CD4-positive, alpha-beta T cell (primary cell): ENCODE measurements around the gene KIF18A. TPM values are rescaled to one million over a fixed set of nuclear protein-coding genes. Genes with fewer than 3 reads are reported as not detected.

Experiments
- ATAC-seq: fragments of 200-7000 bp; cut with Tn5 transposase; one replicate; pipeline ENCODE4 v1.10.0; 2022; ENCODE audit warnings: mild to moderate bottlenecking; ENCODE audit not compliant: poor library complexity
- CTCF ChIA-PET: fragments of 350-600 bp; sonication (Branson Sonifier 250); formaldehyde crosslinking; loops from one replicate; lab custom pipeline; 2021; ENCODE audit warnings: antibody characterized with exemption, inconsistent platforms; lab: Charles Lee
- POLR2A ChIA-PET: fragments of 350-600 bp; sonication (Branson Sonifier 250); formaldehyde crosslinking; loops from one replicate; lab custom pipeline; 2021; ENCODE audit warnings: antibody characterized with exemption, inconsistent platforms; lab: Charles Lee
- DNase-seq, 14 experiments: peaks; one replicate each; pipeline ENCODE4 v3.0.0-alpha.2; 2013 to 2020; ENCODE audit warnings: mixed read lengths in 2 of 14
- H3K27ac ChIP-seq, 2 donors: one replicate each; pipeline versions ENCODE4 v1.5.1 to v1.7.0; 2013; ENCODE audit warnings: low read length in 2 of 2, low read depth in 1 of 2, mild to moderate bottlenecking in 1 of 2
- H3K27me3 ChIP-seq, 2 experiments: 1 replicate in 1 of 2; 2 replicates in 1 of 2; pipeline versions ENCODE4 v1.6.1 to v1.7.0; 2013; ENCODE audit warnings: low read length in 2 of 2, control low read depth in 1 of 2, mild to moderate bottlenecking in 1 of 2, moderate library complexity in 1 of 2; ENCODE audit not compliant: insufficient read depth in 2 of 2, control insufficient read depth in 1 of 2
- H3K36me3 ChIP-seq: one replicate; pipeline ENCODE4 v1.6.1; 2013; ENCODE audit warnings: low read length, control low read depth; ENCODE audit not compliant: insufficient read depth
- H3K4me1 ChIP-seq: one replicate; pipeline ENCODE4 v1.6.1; 2013; ENCODE audit warnings: low read length, control low read depth; ENCODE audit not compliant: insufficient read depth
- H3K4me3 ChIP-seq: one replicate; pipeline ENCODE4 v1.5.1; 2013; ENCODE audit warnings: mild to moderate bottlenecking, low read length, moderate library complexity
- H3K9me3 ChIP-seq, 2 experiments: 1 replicate in 1 of 2; 2 replicates in 1 of 2; pipeline versions ENCODE4 v1.6.1 to v1.7.0; 2013; ENCODE audit warnings: low read length in 2 of 2, mild to moderate bottlenecking in 2 of 2, control low read depth in 1 of 2, moderate library complexity in 1 of 2; ENCODE audit not compliant: control insufficient read depth in 1 of 2, insufficient read depth in 1 of 2
- H3K27ac Mint-ChIP-seq: one replicate; pipeline ENCODE4 v1.8.0; 2020; ENCODE audit warnings: mixed read lengths
- H3K27me3 Mint-ChIP-seq: one replicate; pipeline ENCODE4 v1.8.0; 2021; ENCODE audit warnings: mixed read lengths
- H3K36me3 Mint-ChIP-seq: one replicate; pipeline ENCODE4 v1.8.0; 2021; ENCODE audit warnings: low read depth, mixed read lengths
- H3K4me1 Mint-ChIP-seq: one replicate; pipeline ENCODE4 v1.8.0; 2021; ENCODE audit warnings: low read depth, mixed read lengths
- H3K4me3 Mint-ChIP-seq: one replicate; pipeline ENCODE4 v1.8.0; 2020; ENCODE audit warnings: mild to moderate bottlenecking, mixed read lengths
- H3K9me3 Mint-ChIP-seq: one replicate; pipeline ENCODE4 v1.8.0; 2020; ENCODE audit warnings: mixed read lengths
- intact Hi-C, 2 experiments: fragments of 100-400 bp; cut with DNase I in 1 of 2; cut with micrococcal nuclease in 1 of 2; formaldehyde crosslinking; loops; one replicate each; pipeline versions ENCODE4 v1.15.1 to v1.9.0; 2023 to 2025; cut with DNase I, micrococcal nuclease
- total RNA-seq, 174 experiments: library from RNA in 2 of 174; stranded (reverse) in 2 of 174; gene quantifications; one replicate each; pipeline ENCODE4 v1.2.3 and lab custom pipeline; 2021 to 2026
- TF ChIP-seq, protein P1 (sequence below): fragments of 200-600 bp; IDR thresholded peaks from one replicate; pipeline ENCODE4 v1.8.0; 2022; ENCODE audit warnings: antibody characterized with exemption, mild to moderate bottlenecking

Gene KIF18A
- total RNA-seq, 2 experiments from 2014 or later: 3.4 to 5.3 TPM

DNA sequence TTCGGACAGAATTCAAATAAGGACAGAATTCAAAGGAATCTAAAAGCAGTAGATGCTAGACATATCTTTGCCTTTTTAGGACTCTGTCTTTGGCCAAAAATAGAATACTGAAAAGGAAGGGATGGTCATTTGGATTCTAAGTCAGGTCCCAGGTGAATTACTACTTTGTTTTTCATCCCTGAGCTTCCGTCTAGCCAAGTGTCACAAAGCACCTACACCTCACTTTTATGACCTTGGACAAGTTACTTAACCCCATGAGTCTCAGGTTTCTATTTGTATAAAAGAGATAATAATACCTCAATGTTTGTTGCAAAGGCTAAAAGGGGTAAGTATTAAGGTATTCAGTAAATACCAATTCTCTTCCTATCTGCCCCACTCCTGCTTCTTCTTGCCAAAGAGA lies 7.3 kb downstream of the KIF18A start:
- Histone ChIP-seq H3K9me3 (no peaks in the 10 kb centered on the region), H3K4me3 (no peak overlapping the region), H3K27me3 (no peaks in the 10 kb centered on the region), H3K4me1 (no peaks in the 10 kb centered on the region), H3K27ac (no peak overlapping the region), H3K36me3 (no peaks in the 10 kb centered on the region)
- intact Hi-C loops: loop anchor here (10.0 kb wide), 2 partner anchors 56 to 736 kb away; partner anchors contain the start of gene CCDC34 (in 1 of the 2)
- no peaks in the 10 kb centered on the region for H3K9me3 Mint-ChIP-seq
- H3K36me3 Mint-ChIP-seq: no peaks in the 10 kb centered on the region
- TF ChIP-seq, protein P1, sequence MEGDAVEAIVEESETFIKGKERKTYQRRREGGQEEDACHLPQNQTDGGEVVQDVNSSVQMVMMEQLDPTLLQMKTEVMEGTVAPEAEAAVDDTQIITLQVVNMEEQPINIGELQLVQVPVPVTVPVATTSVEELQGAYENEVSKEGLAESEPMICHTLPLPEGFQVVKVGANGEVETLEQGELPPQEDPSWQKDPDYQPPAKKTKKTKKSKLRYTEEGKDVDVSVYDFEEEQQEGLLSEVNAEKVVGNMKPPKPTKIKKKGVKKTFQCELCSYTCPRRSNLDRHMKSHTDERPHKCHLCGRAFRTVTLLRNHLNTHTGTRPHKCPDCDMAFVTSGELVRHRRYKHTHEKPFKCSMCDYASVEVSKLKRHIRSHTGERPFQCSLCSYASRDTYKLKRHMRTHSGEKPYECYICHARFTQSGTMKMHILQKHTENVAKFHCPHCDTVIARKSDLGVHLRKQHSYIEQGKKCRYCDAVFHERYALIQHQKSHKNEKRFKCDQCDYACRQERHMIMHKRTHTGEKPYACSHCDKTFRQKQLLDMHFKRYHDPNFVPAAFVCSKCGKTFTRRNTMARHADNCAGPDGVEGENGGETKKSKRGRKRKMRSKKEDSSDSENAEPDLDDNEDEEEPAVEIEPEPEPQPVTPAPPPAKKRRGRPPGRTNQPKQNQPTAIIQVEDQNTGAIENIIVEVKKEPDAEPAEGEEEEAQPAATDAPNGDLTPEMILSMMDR: no peak
- H3K27me3 Mint-ChIP-seq: no peaks in the 10 kb centered on the region
- POLR2A ChIA-PET: no interaction called here
- CTCF ChIA-PET: no interaction called here
- H3K4me1 Mint-ChIP-seq: peaks cover 9% of the 10 kb centered on the region
- ATAC-seq: no peak
- H3K4me3 Mint-ChIP-seq: no peak overlapping the region
- DNase-seq: no peak
- H3K27ac Mint-ChIP-seq: no peak overlapping the region

DNA sequence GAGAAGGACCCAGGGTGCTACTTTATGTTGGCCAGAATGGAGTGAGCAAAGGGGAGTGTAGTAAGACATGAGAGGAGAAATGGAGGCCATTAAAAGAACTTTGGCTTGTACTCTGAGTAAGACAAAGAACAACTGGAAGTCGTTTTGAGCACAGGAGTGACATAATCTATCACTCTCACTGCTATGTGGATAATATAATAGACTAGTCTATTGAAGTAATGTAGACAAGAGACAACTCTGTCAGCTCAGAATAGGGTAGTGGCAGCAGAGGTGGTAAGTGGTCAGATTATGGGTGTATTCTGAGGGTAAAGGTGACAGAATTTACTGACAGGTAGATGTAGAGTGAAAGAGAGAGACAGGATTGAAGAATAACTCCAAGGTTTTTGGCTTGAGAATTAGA lies 8.2 kb downstream of the KIF18A start:
- peaks cover 5% of the 10 kb centered on the region for H3K4me1 Mint-ChIP-seq
- H3K27me3 Mint-ChIP-seq: no peaks in the 10 kb centered on the region
- Histone ChIP-seq H3K9me3 (no peaks in the 10 kb centered on the region), H3K27me3 (no peaks in the 10 kb centered on the region), H3K4me1 (no peaks in the 10 kb centered on the region), H3K4me3 (no peak overlapping the region), H3K27ac (no peak overlapping the region), H3K36me3 (no peaks in the 10 kb centered on the region)
- ATAC-seq (no peak), DNase-seq (no peak)
- H3K9me3 Mint-ChIP-seq: no peaks in the 10 kb centered on the region
- H3K27ac Mint-ChIP-seq: no peak overlapping the region
- intact Hi-C loops: loop anchor here (10.0 kb wide), 2 partner anchors 55 to 735 kb away; partner anchors contain the start of gene CCDC34 (in 1 of the 2)
- no peak overlapping the region for H3K4me3 Mint-ChIP-seq
- no peaks in the 10 kb centered on the region for H3K36me3 Mint-ChIP-seq
- TF ChIP-seq, protein P1: no peak
- ChIA-PET POLR2A (no interaction called here), CTCF (no interaction called here)

DNA sequence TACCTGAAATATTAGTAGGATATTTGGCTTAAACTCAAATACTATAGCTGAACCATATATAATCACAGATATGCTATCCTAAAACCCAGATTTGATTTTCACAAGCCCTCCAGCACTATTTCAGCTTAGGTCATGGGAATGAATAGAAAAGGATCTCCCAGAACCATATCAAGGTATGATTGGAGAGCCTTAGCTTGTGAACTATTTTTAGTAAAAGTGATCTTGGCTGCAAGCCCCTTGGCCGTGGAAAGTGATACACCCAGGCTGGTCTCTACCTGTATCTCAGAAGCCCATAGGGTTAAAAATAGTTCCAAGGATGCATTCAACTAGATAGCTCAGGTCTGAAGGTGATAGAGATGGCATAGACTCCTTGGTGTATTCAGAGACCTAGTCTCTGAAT lies 9.7 kb downstream of the KIF18A start:
- H3K36me3 Mint-ChIP-seq: no peaks in the 10 kb centered on the region
- ATAC-seq (no peak), DNase-seq (no peak)
- H3K4me3 Mint-ChIP-seq: no peak overlapping the region
- CTCF ChIA-PET: no interaction called here
- no peak overlapping the region for H3K27ac Mint-ChIP-seq
- Histone ChIP-seq H3K4me3 (no peak overlapping the region), H3K27ac (no peak overlapping the region), H3K36me3 (no peaks in the 10 kb centered on the region), H3K9me3 (no peaks in the 10 kb centered on the region), H3K27me3 (no peaks in the 10 kb centered on the region), H3K4me1 (no peaks in the 10 kb centered on the region)
- TF ChIP-seq, protein P1: no peak
- intact Hi-C loops: no loop called here
- no peaks in the 10 kb centered on the region for H3K4me1 Mint-ChIP-seq
- H3K27me3 Mint-ChIP-seq: no peaks in the 10 kb centered on the region
- POLR2A ChIA-PET: no interaction called here
- H3K9me3 Mint-ChIP-seq: no peaks in the 10 kb centered on the region
